SK-N-SH treated with all-trans-retinoic acid at 6 μM for 48 hours (cell line): ENCODE measurements around the gene SCARF2.
"Not testable (repeated sequence)": the region's sequence is repeated elsewhere in the genome, so short reads cannot be mapped to it uniquely, and the experiment has no call there.

Source experiments
- ATAC-seq: fragments of 200-7000 bp; cut with Tn5 transposase; 3 replicates; pipeline ENCODE4 v1.9.1; 2020; ENCODE audit warnings: mild to moderate bottlenecking, moderate library complexity
- ARNTL ChIP-seq: fragments of 450-650 bp; formaldehyde crosslinking; IDR thresholded peaks from 2 replicates; pipeline ENCODE4 v1.5.0; 2020; ENCODE audit warnings: low read depth, mild to moderate bottlenecking, moderate library complexity, borderline replicate concordance
- BACH2 ChIP-seq: fragments of 250-450 bp; sonication (Bioruptor Pico); IDR thresholded peaks from 2 replicates; pipeline ENCODE4 v1.9.0; 2021; ENCODE audit warnings: mild to moderate bottlenecking, borderline replicate concordance
- CSDC2 ChIP-seq: fragments of 250-450 bp; sonication (Bioruptor Pico); IDR thresholded peaks from 2 replicates; pipeline ENCODE4 v1.5.0; 2020; ENCODE audit warnings: mild to moderate bottlenecking, moderate library complexity
- GLIS3 ChIP-seq: fragments of 250-450 bp; sonication (Bioruptor Pico); IDR thresholded peaks from 2 replicates; pipeline ENCODE4 v1.5.0; 2020; ENCODE audit warnings: mild to moderate bottlenecking, moderate library complexity
- OSR1 ChIP-seq: fragments of 250-450 bp; sonication (Bioruptor Pico); IDR thresholded peaks from 2 replicates; pipeline ENCODE4 v1.8.0; 2022; ENCODE audit warnings: moderate library complexity, mild to moderate bottlenecking, inconsistent platforms
- PPARA ChIP-seq: fragments of 250-450 bp; sonication (Bioruptor Pico); IDR thresholded peaks from 2 replicates; pipeline ENCODE4 v1.5.0; 2020; ENCODE audit warnings: mild to moderate bottlenecking, borderline replicate concordance
- RARB ChIP-seq: fragments of 250-450 bp; sonication (Bioruptor Pico); IDR thresholded peaks from 2 replicates; pipeline ENCODE4 v1.8.0; 2021; ENCODE audit warnings: mild to moderate bottlenecking, moderate library complexity
- TCF4 ChIP-seq: fragments of 250-450 bp; sonication (Bioruptor Pico); IDR thresholded peaks from 2 replicates; pipeline ENCODE4 v1.8.0; 2021; ENCODE audit warnings: mild to moderate bottlenecking, moderate library complexity, borderline replicate concordance
- ZC3H10 ChIP-seq: fragments of 250-450 bp; sonication (Bioruptor Pico); IDR thresholded peaks from 2 replicates; pipeline ENCODE4 v1.5.1; 2021; ENCODE audit warnings: mild to moderate bottlenecking, moderate library complexity
- ZFP3 ChIP-seq: fragments of 250-450 bp; sonication (Bioruptor Pico); IDR thresholded peaks from 2 replicates; pipeline ENCODE4 v1.5.0; 2020; ENCODE audit warnings: mild to moderate bottlenecking, moderate library complexity
- ZNF70 ChIP-seq: fragments of 450-650 bp; formaldehyde crosslinking; IDR thresholded peaks from 2 replicates; pipeline ENCODE4 v1.5.0; 2020; ENCODE audit warnings: mild to moderate bottlenecking, moderate library complexity
- ZNF8 ChIP-seq: fragments of 450-650 bp; formaldehyde crosslinking; IDR thresholded peaks from 2 replicates; pipeline ENCODE4 v1.5.0; 2020; ENCODE audit warnings: mild to moderate bottlenecking, moderate library complexity
- TF ChIP-seq, protein P1 (sequence below): fragments of 250-450 bp; sonication (Bioruptor Pico); IDR thresholded peaks from 2 replicates; pipeline ENCODE4 v1.8.0; 2020; ENCODE audit warnings: mild to moderate bottlenecking, moderate library complexity, borderline replicate concordance
- TF ChIP-seq, protein P2 (sequence below): fragments of 250-450 bp; sonication (Bioruptor Pico); IDR thresholded peaks from 2 replicates; pipeline ENCODE4 v1.5.1; 2021; ENCODE audit warnings: mild to moderate bottlenecking, moderate library complexity
- TF ChIP-seq, protein P3 (sequence below): fragments of 250-450 bp; sonication (Bioruptor Pico); IDR thresholded peaks from 2 replicates; pipeline ENCODE4 v1.5.1; 2020; ENCODE audit warnings: low read depth, mild to moderate bottlenecking, moderate library complexity
- TF ChIP-seq, protein P4 (sequence below): fragments of 250-450 bp; sonication (Bioruptor Pico); IDR thresholded peaks from 2 replicates; pipeline ENCODE4 v1.8.0; 2021; ENCODE audit warnings: low read depth, mild to moderate bottlenecking, moderate library complexity, borderline replicate concordance
- TF ChIP-seq, protein P5 (sequence below): fragments of 250-450 bp; sonication (Bioruptor Pico); IDR thresholded peaks from 2 replicates; pipeline ENCODE4 v1.5.0; 2020; ENCODE audit warnings: mild to moderate bottlenecking, moderate library complexity

Gene SCARF2

DNA sequence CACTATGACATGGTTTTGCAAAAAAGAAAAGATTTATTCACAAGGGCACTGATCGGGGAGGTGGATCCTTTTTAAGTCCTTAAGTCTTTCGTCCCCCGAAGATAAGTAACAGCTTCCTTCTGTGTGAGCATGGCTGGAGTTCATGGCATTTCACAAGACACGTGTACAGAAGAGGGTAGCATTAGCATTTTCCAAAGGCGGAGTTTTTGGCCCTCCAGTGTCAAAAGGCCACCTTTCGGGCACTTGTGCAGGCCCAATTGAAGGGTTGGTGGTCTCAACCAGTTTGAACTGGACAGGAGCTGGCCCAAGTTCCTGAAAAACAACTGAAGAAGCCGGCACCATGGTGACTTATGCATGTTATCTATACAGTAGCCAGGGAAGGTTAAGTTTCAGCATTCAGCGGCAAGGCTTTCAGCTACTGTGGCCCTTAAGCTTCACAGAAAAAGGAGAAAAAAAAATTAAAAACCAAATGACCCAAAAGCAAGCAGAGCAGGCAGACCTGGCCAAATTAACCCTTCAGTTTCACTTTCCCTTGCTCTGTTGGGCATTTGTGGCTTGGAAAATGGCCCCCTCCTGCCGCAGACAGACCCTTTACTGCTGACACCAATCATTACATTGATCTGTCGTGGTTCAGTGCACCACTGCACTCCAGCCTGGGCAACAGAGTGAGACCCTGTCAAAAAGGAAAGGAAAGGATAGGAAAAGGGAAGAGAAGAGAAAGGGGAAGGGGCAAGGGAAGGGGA lies 25.0 kb downstream of the SCARF2 start (continued):
- TF ChIP-seq ZNF8 (CRISPR knock-in tag) (no peak), CSDC2 (CRISPR knock-in tag) (no peak), OSR1 (CRISPR knock-in tag) (no peak), RARB (no peak)
- TF ChIP-seq, protein P1, sequence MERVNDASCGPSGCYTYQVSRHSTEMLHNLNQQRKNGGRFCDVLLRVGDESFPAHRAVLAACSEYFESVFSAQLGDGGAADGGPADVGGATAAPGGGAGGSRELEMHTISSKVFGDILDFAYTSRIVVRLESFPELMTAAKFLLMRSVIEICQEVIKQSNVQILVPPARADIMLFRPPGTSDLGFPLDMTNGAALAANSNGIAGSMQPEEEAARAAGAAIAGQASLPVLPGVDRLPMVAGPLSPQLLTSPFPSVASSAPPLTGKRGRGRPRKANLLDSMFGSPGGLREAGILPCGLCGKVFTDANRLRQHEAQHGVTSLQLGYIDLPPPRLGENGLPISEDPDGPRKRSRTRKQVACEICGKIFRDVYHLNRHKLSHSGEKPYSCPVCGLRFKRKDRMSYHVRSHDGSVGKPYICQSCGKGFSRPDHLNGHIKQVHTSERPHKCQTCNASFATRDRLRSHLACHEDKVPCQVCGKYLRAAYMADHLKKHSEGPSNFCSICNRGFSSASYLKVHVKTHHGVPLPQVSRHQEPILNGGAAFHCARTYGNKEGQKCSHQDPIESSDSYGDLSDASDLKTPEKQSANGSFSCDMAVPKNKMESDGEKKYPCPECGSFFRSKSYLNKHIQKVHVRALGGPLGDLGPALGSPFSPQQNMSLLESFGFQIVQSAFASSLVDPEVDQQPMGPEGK: no peak
- TF ChIP-seq, protein P2, sequence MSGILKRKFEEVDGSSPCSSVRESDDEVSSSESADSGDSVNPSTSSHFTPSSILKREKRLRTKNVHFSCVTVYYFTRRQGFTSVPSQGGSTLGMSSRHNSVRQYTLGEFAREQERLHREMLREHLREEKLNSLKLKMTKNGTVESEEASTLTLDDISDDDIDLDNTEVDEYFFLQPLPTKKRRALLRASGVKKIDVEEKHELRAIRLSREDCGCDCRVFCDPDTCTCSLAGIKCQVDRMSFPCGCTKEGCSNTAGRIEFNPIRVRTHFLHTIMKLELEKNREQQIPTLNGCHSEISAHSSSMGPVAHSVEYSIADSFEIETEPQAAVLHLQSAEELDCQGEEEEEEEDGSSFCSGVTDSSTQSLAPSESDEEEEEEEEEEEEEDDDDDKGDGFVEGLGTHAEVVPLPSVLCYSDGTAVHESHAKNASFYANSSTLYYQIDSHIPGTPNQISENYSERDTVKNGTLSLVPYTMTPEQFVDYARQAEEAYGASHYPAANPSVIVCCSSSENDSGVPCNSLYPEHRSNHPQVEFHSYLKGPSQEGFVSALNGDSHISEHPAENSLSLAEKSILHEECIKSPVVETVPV (CRISPR knock-in tag): no peak

DNA sequence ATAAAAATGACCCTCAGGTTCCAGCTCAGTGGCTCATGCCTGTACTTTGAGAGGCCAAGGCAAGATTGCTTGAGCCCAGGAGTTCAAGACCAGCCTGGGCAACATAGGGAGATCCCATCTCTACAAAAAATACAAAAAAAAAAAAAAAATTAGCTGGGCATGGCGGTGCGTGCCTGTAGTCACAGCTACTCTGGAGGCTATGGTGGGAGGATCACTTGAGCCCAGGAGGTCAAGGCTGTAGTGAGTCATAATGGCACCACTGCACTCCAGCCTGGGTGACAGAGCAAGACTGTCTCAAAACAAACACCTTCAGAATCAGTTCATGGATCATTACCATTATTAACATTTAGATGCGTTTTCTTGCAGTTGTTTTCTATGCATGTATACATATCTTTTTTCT lies 28.2 kb downstream of the SCARF2 start:
- not testable (repeated sequence) for ATAC-seq

DNA sequence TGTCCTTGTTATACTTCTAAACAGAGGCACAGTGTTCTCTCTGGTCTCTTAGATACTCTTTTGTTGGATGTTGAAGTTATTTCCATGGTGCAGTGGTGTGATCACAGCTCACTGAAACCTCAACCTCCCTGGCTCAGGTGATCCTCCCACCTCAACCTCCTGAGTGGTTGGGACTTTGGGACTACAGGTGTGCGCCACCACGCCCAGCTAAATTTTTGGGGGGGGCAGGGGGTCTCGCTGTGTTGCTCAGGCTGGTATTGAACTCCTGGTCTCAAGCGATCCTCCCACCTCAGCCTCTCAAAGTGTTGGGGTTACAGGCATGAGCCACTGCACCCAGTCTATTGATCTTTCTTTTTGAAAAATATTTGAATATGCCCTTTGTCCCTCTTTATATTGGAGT lies 28.7 kb downstream of the SCARF2 start:
- no peak for TF ChIP-seq GLIS3
- TF ChIP-seq, protein P2 (CRISPR knock-in tag): no peak
- no peak for TF ChIP-seq ZNF70 (CRISPR knock-in tag)
- no peak for TF ChIP-seq RARB
- no peak for TF ChIP-seq ZC3H10 (CRISPR knock-in tag)
- no peak for TF ChIP-seq ZFP3 (CRISPR knock-in tag)
- TF ChIP-seq, protein P3, sequence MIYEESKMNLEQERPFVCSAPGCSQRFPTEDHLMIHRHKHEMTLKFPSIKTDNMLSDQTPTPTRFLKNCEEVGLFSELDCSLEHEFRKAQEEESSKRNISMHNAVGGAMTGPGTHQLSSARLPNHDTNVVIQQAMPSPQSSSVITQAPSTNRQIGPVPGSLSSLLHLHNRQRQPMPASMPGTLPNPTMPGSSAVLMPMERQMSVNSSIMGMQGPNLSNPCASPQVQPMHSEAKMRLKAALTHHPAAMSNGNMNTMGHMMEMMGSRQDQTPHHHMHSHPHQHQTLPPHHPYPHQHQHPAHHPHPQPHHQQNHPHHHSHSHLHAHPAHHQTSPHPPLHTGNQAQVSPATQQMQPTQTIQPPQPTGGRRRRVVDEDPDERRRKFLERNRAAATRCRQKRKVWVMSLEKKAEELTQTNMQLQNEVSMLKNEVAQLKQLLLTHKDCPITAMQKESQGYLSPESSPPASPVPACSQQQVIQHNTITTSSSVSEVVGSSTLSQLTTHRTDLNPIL (CRISPR knock-in tag): no peak
- TF ChIP-seq BACH2 (CRISPR knock-in tag): no peak
- no peak for ATAC-seq

DNA sequence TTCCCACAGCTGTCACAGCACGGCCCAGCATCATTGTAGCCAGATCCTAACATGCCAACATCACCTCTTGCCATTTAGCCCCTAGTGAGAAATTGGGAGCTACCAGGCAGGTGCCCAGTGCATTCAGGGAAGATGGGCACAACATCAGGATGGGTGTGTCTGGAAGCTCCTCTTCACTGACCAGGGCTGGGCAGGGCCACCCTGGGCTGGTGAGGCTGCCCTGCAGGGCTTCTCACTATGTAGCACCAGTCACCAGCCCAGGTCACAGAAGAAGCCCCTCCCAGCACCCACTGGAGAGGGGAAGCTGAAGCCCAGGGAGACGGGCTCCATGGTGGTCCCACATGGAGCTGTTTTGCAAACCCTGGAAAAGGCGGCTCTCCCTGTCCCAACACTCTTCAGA lies 29.8 kb downstream of the SCARF2 start:
- no peak for TF ChIP-seq ZNF8 (CRISPR knock-in tag)
- TF ChIP-seq, protein P2 (CRISPR knock-in tag): no peak
- no peak for TF ChIP-seq CSDC2 (CRISPR knock-in tag)
- TF ChIP-seq, protein P4, sequence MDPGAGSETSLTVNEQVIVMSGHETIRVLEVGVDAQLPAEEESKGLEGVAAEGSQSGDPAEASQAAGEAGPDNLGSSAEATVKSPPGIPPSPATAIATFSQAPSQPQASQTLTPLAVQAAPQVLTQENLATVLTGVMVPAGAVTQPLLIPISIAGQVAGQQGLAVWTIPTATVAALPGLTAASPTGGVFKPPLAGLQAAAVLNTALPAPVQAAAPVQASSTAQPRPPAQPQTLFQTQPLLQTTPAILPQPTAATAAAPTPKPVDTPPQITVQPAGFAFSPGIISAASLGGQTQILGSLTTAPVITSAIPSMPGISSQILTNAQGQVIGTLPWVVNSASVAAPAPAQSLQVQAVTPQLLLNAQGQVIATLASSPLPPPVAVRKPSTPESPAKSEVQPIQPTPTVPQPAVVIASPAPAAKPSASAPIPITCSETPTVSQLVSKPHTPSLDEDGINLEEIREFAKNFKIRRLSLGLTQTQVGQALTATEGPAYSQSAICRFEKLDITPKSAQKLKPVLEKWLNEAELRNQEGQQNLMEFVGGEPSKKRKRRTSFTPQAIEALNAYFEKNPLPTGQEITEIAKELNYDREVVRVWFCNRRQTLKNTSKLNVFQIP (CRISPR knock-in tag): no peak
- TF ChIP-seq, protein P5, sequence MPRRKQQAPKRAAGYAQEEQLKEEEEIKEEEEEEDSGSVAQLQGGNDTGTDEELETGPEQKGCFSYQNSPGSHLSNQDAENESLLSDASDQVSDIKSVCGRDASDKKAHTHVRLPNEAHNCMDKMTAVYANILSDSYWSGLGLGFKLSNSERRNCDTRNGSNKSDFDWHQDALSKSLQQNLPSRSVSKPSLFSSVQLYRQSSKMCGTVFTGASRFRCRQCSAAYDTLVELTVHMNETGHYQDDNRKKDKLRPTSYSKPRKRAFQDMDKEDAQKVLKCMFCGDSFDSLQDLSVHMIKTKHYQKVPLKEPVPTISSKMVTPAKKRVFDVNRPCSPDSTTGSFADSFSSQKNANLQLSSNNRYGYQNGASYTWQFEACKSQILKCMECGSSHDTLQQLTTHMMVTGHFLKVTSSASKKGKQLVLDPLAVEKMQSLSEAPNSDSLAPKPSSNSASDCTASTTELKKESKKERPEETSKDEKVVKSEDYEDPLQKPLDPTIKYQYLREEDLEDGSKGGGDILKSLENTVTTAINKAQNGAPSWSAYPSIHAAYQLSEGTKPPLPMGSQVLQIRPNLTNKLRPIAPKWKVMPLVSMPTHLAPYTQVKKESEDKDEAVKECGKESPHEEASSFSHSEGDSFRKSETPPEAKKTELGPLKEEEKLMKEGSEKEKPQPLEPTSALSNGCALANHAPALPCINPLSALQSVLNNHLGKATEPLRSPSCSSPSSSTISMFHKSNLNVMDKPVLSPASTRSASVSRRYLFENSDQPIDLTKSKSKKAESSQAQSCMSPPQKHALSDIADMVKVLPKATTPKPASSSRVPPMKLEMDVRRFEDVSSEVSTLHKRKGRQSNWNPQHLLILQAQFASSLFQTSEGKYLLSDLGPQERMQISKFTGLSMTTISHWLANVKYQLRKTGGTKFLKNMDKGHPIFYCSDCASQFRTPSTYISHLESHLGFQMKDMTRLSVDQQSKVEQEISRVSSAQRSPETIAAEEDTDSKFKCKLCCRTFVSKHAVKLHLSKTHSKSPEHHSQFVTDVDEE (CRISPR knock-in tag): no peak
- TF ChIP-seq PPARA (CRISPR knock-in tag): no peak
- no peak for TF ChIP-seq TCF4 (CRISPR knock-in tag)
- no peak for TF ChIP-seq ARNTL (CRISPR knock-in tag)
- TF ChIP-seq ZFP3 (CRISPR knock-in tag): no peak
- ATAC-seq: no peak
